ENCODE measurements around the gene SLIT1.

SLIT1 gene

DNA sequence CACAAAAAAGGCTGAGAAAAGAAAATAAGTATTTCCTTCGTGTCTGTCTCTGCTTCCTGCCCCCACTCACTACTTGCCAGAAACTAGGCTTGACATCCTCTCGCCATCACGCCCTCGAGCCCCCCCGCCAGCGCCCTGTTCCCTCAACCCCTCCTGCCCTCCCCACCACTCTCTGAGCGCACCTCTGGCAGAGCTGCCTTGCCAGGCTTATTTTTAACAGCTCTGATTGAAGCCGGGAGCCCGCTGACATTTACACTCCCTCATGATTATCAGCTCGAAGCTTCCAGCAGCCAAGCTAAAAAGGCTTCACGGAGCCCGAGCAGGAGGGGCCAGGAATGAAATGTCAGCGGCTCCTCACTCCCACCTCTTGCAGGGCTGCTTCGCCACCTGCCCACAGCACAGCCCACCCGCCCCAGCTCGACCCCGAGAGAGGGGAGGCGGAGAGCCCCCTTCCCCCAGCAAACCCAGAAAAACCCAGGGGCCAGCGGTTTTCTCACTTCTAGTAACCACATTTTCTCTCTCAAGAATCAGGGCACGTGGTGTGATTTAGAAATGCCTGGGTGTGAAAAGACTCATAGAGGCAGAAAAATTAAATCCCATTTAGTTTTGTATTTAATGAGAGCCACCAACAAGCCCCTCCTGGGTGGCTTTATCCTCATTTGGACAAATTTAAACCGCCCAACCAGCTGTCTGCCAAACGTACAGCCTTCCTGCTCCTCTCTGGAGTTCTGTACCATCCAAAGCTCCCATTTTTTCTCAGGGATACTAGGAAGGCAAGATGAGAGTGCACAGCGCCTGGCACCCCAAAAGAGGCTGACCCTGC lies 89.3 kb downstream of the SLIT1 start:
- H3K9ac ChIP-seq (ENCODE audit: low read length): no peak overlapping the region
- no peak overlapping the region for H3K4me3 ChIP-seq (ENCODE audit: insufficient read depth in 1 of 2, low read depth in 1 of 2, low read length in 2 of 2)
- 38% methylated on average over 17 of the region's 23 CpGs for WGBS
- no peak overlapping the region for H3K14ac ChIP-seq (ENCODE audit: low read length in 2 of 2)
- no peaks in the 10 kb centered on the region for H3K79me1 ChIP-seq (replicated peaks; ENCODE audit: low read length, poor library complexity, severe bottlenecking)
- H3K4ac ChIP-seq (ENCODE audit: low read depth in 1 of 2, low read length in 2 of 2): no peak overlapping the region
- no peak overlapping the region for H3K23ac ChIP-seq (ENCODE audit: low read length in 2 of 2)
- peaks cover 8% of the 10 kb centered on the region for H3K9me3 ChIP-seq (ENCODE audit: control insufficient read depth, low read length)
- no peak overlapping the region for H2BK5ac ChIP-seq (ENCODE audit: low read depth, low read length, poor library complexity, severe bottlenecking)
- H3K27me3 ChIP-seq (ENCODE audit: control insufficient read depth in 1 of 2, insufficient read depth in 1 of 2, low read length in 2 of 2): peaks cover 81 to 87% of the 10 kb centered on the region in 2 experiments
- DNase-seq: no peak
- no peaks in the 10 kb centered on the region for H3K36me3 ChIP-seq (ENCODE audit: control insufficient read depth in 1 of 2, insufficient read depth in 2 of 2, low read depth in 1 of 2, low read length in 2 of 2)
- H2BK120ac ChIP-seq (ENCODE audit: low read depth, low read length): no peak overlapping the region
- H2BK12ac ChIP-seq (ENCODE audit: low read length in 2 of 2): no peak overlapping the region
- no peak overlapping the region for H3K27ac ChIP-seq (ENCODE audit: low read length, poor library complexity, severe bottlenecking)
- H2BK15ac ChIP-seq (ENCODE audit: low read depth, poor library complexity, severe bottlenecking): no peak overlapping the region
- no peak overlapping the region for H2AFZ ChIP-seq (ENCODE audit: low read depth, low read length)
- H3K18ac ChIP-seq (ENCODE audit: low read depth in 1 of 2, low read length in 2 of 2): no peak overlapping the region
- no peak overlapping the region for H2AK5ac ChIP-seq (ENCODE audit: low read length, severe bottlenecking)
- no peak overlapping the region for H3K4me2 ChIP-seq (ENCODE audit: low read length, poor library complexity, severe bottlenecking)
- H3K4me1 ChIP-seq (ENCODE audit: control insufficient read depth, insufficient read depth, low read depth, low read length): no peaks in the 10 kb centered on the region
- no peak overlapping the region for H4K8ac ChIP-seq (ENCODE audit: low read length)
- no peak overlapping the region for H4K91ac ChIP-seq (ENCODE audit: low read length)

GRCh38 chr10:97095701-97096260 lies 90.0 kb downstream of the SLIT1 start:
- Histone ChIP-seq H4K91ac (ENCODE audit: low read length) (no peak overlapping the region), H3K4ac (ENCODE audit: low read depth in 1 of 2, low read length in 2 of 2) (no peak overlapping the region), H3K4me1 (ENCODE audit: control insufficient read depth, insufficient read depth, low read depth, low read length) (no peaks in the 10 kb centered on the region), H3K4me3 (ENCODE audit: insufficient read depth in 1 of 2, low read depth in 1 of 2, low read length in 2 of 2) (no peak overlapping the region), H3K9me3 (ENCODE audit: control insufficient read depth, low read length) (peaks cover 8% of the 10 kb centered on the region), H3K23ac (ENCODE audit: low read length in 2 of 2) (no peak overlapping the region), H2BK5ac (ENCODE audit: low read depth, low read length, poor library complexity, severe bottlenecking) (no peak overlapping the region), H3K27me3 (ENCODE audit: control insufficient read depth in 1 of 2, insufficient read depth in 1 of 2, low read length in 2 of 2) (peaks cover 83 to 92% of the 10 kb centered on the region in 2 experiments), H3K4me2 (ENCODE audit: low read length, poor library complexity, severe bottlenecking) (no peak overlapping the region), H3K9ac (ENCODE audit: low read length) (no peak overlapping the region), H2BK120ac (ENCODE audit: low read depth, low read length) (no peak overlapping the region), H3K18ac (ENCODE audit: low read depth in 1 of 2, low read length in 2 of 2) (no peak overlapping the region), H2BK15ac (ENCODE audit: low read depth, poor library complexity, severe bottlenecking) (no peak overlapping the region), H3K36me3 (ENCODE audit: control insufficient read depth in 1 of 2, insufficient read depth in 2 of 2, low read depth in 1 of 2, low read length in 2 of 2) (no peaks in the 10 kb centered on the region), H2BK12ac (ENCODE audit: low read length in 2 of 2) (no peak overlapping the region), H2AFZ (ENCODE audit: low read depth, low read length) (no peak overlapping the region), H2AK5ac (ENCODE audit: low read length, severe bottlenecking) (no peak overlapping the region), H3K27ac (ENCODE audit: low read length, poor library complexity, severe bottlenecking) (no peak overlapping the region), H4K8ac (ENCODE audit: low read length) (no peak overlapping the region), H3K79me1 (replicated peaks; ENCODE audit: low read length, poor library complexity, severe bottlenecking) (no peaks in the 10 kb centered on the region), H3K14ac (ENCODE audit: low read length in 2 of 2) (no peak overlapping the region)
- 54% methylated on average over 9 of the region's 11 CpGs for WGBS
- no peak for DNase-seq

- DNase-seq: no peak
- Histone ChIP-seq H3K4me3 (ENCODE audit: insufficient read depth in 1 of 2, low read depth in 1 of 2, low read length in 2 of 2) (no peak overlapping the region), H3K9me3 (ENCODE audit: control insufficient read depth, low read length) (peaks cover 8% of the 10 kb centered on the region), H3K4ac (ENCODE audit: low read depth in 1 of 2, low read length in 2 of 2) (no peak overlapping the region), H3K27ac (ENCODE audit: low read length, poor library complexity, severe bottlenecking) (no peak overlapping the region), H4K8ac (ENCODE audit: low read length) (no peak overlapping the region), H3K4me2 (ENCODE audit: low read length, poor library complexity, severe bottlenecking) (no peak overlapping the region), H3K4me1 (ENCODE audit: control insufficient read depth, insufficient read depth, low read depth, low read length) (no peaks in the 10 kb centered on the region), H2AFZ (ENCODE audit: low read depth, low read length) (no peak overlapping the region), H2AK5ac (ENCODE audit: low read length, severe bottlenecking) (no peak overlapping the region), H3K9ac (ENCODE audit: low read length) (no peak overlapping the region), H3K14ac (ENCODE audit: low read length in 2 of 2) (no peak overlapping the region), H3K36me3 (ENCODE audit: control insufficient read depth in 1 of 2, insufficient read depth in 2 of 2, low read depth in 1 of 2, low read length in 2 of 2) (no peaks in the 10 kb centered on the region), H2BK5ac (ENCODE audit: low read depth, low read length, poor library complexity, severe bottlenecking) (no peak overlapping the region), H3K79me1 (replicated peaks; ENCODE audit: low read length, poor library complexity, severe bottlenecking) (no peaks in the 10 kb centered on the region), H2BK120ac (ENCODE audit: low read depth, low read length) (no peak overlapping the region), H2BK12ac (ENCODE audit: low read length in 2 of 2) (no peak overlapping the region), H4K91ac (ENCODE audit: low read length) (no peak overlapping the region), H3K23ac (ENCODE audit: low read length in 2 of 2) (no peak overlapping the region), H3K18ac (ENCODE audit: low read depth in 1 of 2, low read length in 2 of 2) (no peak overlapping the region), H3K27me3 (ENCODE audit: control insufficient read depth in 1 of 2, insufficient read depth in 1 of 2, low read length in 2 of 2) (peaks cover 81 to 90% of the 10 kb centered on the region in 2 experiments), H2BK15ac (ENCODE audit: low read depth, poor library complexity, severe bottlenecking) (no peak overlapping the region)
- 74% methylated on average over 9 of the region's 9 CpGs for WGBS
Measured at GRCh38 chr10:97090644-97091043, 95.1 kb downstream of the SLIT1 start.

DNA sequence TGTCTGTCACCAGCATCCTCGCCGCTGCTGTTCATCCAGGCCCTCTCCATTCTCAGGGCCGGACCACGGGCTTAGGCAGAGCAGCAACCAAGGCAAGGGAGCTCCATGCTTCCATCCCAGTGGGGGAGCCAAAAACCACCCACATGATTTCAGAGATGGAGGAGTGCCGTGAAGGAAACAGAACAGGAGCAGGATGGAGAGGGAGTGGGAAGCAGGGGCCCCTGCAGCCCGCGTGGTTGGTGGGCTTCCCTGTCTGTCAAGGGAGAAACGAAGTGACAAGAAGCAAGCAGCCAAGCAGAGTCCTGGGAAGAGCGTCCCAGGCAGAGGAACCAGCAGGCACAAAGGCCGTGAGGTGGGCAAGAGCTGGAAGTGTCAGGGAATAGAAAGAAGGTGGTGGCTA lies 95.7 kb downstream of the SLIT1 start:
- no peak overlapping the region for H2BK5ac ChIP-seq (ENCODE audit: low read depth, low read length, poor library complexity, severe bottlenecking)
- DNase-seq: no peak
- WGBS: 63% methylated on average over 10 of the region's 10 CpGs
- no peak overlapping the region for H2BK120ac ChIP-seq (ENCODE audit: low read depth, low read length)
- H3K27ac ChIP-seq (ENCODE audit: low read length, poor library complexity, severe bottlenecking): no peak overlapping the region
- peaks cover 75 to 84% of the 10 kb centered on the region in 2 experiments for H3K27me3 ChIP-seq (ENCODE audit: control insufficient read depth in 1 of 2, insufficient read depth in 1 of 2, low read length in 2 of 2)
- H3K4me1 ChIP-seq (ENCODE audit: control insufficient read depth, insufficient read depth, low read depth, low read length): no peaks in the 10 kb centered on the region
- no peak overlapping the region for H3K18ac ChIP-seq (ENCODE audit: low read depth in 1 of 2, low read length in 2 of 2)
- no peak overlapping the region for H3K4me3 ChIP-seq (ENCODE audit: insufficient read depth in 1 of 2, low read depth in 1 of 2, low read length in 2 of 2)
- H3K14ac ChIP-seq (ENCODE audit: low read length in 2 of 2): no peak overlapping the region
- H2AK5ac ChIP-seq (ENCODE audit: low read length, severe bottlenecking): no peak overlapping the region
- no peak overlapping the region for H3K4me2 ChIP-seq (ENCODE audit: low read length, poor library complexity, severe bottlenecking)
- H3K23ac ChIP-seq (ENCODE audit: low read length in 2 of 2): peak overlapping the region in 1 of 2 experiments; percentile 5
- H3K4ac ChIP-seq (ENCODE audit: low read depth in 1 of 2, low read length in 2 of 2): no peak overlapping the region
- H2AFZ ChIP-seq (ENCODE audit: low read depth, low read length): no peak overlapping the region
- no peak overlapping the region for H4K91ac ChIP-seq (ENCODE audit: low read length)
- H3K79me1 ChIP-seq (replicated peaks; ENCODE audit: low read length, poor library complexity, severe bottlenecking): no peaks in the 10 kb centered on the region
- no peak overlapping the region for H2BK15ac ChIP-seq (ENCODE audit: low read depth, poor library complexity, severe bottlenecking)
- H4K8ac ChIP-seq (ENCODE audit: low read length): no peak overlapping the region
- H3K36me3 ChIP-seq (ENCODE audit: control insufficient read depth in 1 of 2, insufficient read depth in 2 of 2, low read depth in 1 of 2, low read length in 2 of 2): no peaks in the 10 kb centered on the region
- no peak overlapping the region for H3K9ac ChIP-seq (ENCODE audit: low read length)
- peaks cover 8% of the 10 kb centered on the region for H3K9me3 ChIP-seq (ENCODE audit: control insufficient read depth, low read length)
- no peak overlapping the region for H2BK12ac ChIP-seq (ENCODE audit: low read length in 2 of 2)

Data from mesenchymal stem cell (in vitro differentiated cells and primary cell).